SK-N-SH (cell line): Measurements from ENCODE around the gene ZBTB1. TPM values are rescaled to one million over a fixed set of nuclear protein-coding genes. Genes with fewer than 3 reads are reported as not detected.

Experiments used
- CTCF ChIA-PET: fragments of 300-600, 350-600 bp; formaldehyde crosslinking; extraction: SDS; loops from one replicate; lab custom pipeline; 2021; lab: Yijun Ruan, JAX
- POLR2A ChIA-PET: fragments of 350-600 bp; sonication (Branson Sonifier 250); formaldehyde crosslinking; extraction: SDS; loops from one replicate; lab custom pipeline; 2020; ENCODE audit warnings: antibody characterized with exemption, inconsistent platforms; lab: Yijun Ruan, JAX
- DNase-seq: peaks from one replicate; pipeline ENCODE4 v3.0.0; 2012
- H2AFZ ChIP-seq: fragments of 200-600 bp; sonication (generic); 2 replicates; pipeline ENCODE4 v1.8.1; 2016; ENCODE audit warnings: antibody characterized with exemption, mild to moderate bottlenecking, low read depth
- H3F3A ChIP-seq: fragments of 200-600 bp; sonication (generic); replicated peaks from 2 replicates; pipeline ENCODE3; 2016; ENCODE audit warnings: antibody characterized with exemption, mild to moderate bottlenecking; ENCODE audit not compliant: insufficient read depth
- H3K27ac ChIP-seq, 2 experiments: fragments of 200-500 bp in 1 of 2; fragments of 200-600 bp in 1 of 2; sonication (Bioruptor generic) in 1 of 2; sonication (generic), shearing (Covaris generic) in 1 of 2; 2 replicates each; pipeline versions ENCODE4 v1.5.1 to v1.6.1; 2014 to 2016; ENCODE audit warnings: low read depth in 2 of 2, inconsistent platforms in 1 of 2, low read length in 1 of 2, mild to moderate bottlenecking in 1 of 2, mixed read lengths in 1 of 2
- H3K27me3 ChIP-seq: fragments of 200-600 bp; sonication (generic), shearing (Covaris generic); 2 replicates; pipeline ENCODE4 v1.6.1; 2016; ENCODE audit warnings: mixed run types; ENCODE audit not compliant: insufficient read depth
- H3K36me3 ChIP-seq, 2 experiments: fragments of 200-500 bp in 1 of 2; fragments of 200-600 bp in 1 of 2; sonication (Bioruptor generic) in 1 of 2; sonication (generic) in 1 of 2; replicated peaks in 1 of 2; 2 replicates each; pipeline versions ENCODE3 to v1.5.1; 2014 to 2016; ENCODE audit warnings: low read length in 1 of 2, mild to moderate bottlenecking in 1 of 2; ENCODE audit not compliant: insufficient read depth in 2 of 2, control insufficient read depth in 1 of 2
- H3K4me1 ChIP-seq, 2 experiments: fragments of 200-500 bp in 1 of 2; fragments of 200-600 bp in 1 of 2; sonication (Bioruptor generic) in 1 of 2; sonication (generic), shearing (Covaris generic) in 1 of 2; 2 replicates each; pipeline versions ENCODE4 v1.5.1 to v1.6.1; 2014 to 2016; ENCODE audit warnings: low read depth in 1 of 2, low read length in 1 of 2, mixed run types in 1 of 2; ENCODE audit not compliant: insufficient read depth in 2 of 2, control insufficient read depth in 1 of 2
- H3K4me2 ChIP-seq: fragments of 200-600 bp; sonication (generic), shearing (Covaris generic); 2 replicates; pipeline ENCODE4 v1.6.1; 2017; ENCODE audit warnings: mixed run types
- H3K4me3 ChIP-seq, 2 experiments: fragments of 200-500 bp in 1 of 2; fragments of 200-600 bp in 1 of 2; sonication (Bioruptor generic) in 1 of 2; sonication (generic), shearing (Covaris generic) in 1 of 2; 2 replicates each; pipeline versions ENCODE4 v1.5.1 to v1.8.1; 2014 to 2016; ENCODE audit warnings: low read depth in 2 of 2, inconsistent platforms in 1 of 2, low read length in 1 of 2, mild to moderate bottlenecking in 1 of 2, mixed read lengths in 1 of 2, moderate library complexity in 1 of 2
- H3K79me2 ChIP-seq: fragments of 200-600 bp; sonication (generic); 2 replicates; pipeline ENCODE4 v1.8.1; 2017; ENCODE audit warnings: mild to moderate bottlenecking; ENCODE audit not compliant: insufficient read depth
- H3K9ac ChIP-seq: fragments of 200-600 bp; sonication (generic); 2 replicates; pipeline ENCODE4 v1.6.1; 2017; ENCODE audit warnings: mixed run types
- H3K9me2 ChIP-seq: fragments of 200-600 bp; sonication (generic); 2 replicates; pipeline ENCODE4 v1.6.1; 2017; ENCODE audit warnings: mixed run types
- H3K9me3 ChIP-seq: fragments of 200-600 bp; sonication (generic); 2 replicates; pipeline ENCODE4 v1.6.1; 2017; ENCODE audit warnings: mixed run types, mild to moderate bottlenecking, moderate library complexity
- H4K20me1 ChIP-seq: fragments of 200-600 bp; sonication (generic); 2 replicates; pipeline ENCODE4 v1.6.1; 2017; ENCODE audit warnings: mild to moderate bottlenecking, mixed run types; ENCODE audit not compliant: insufficient read depth
- CHD2 ChIP-seq: fragments of 150-350 bp; IDR thresholded peaks from 2 replicates; pipeline ENCODE4 v1.6.1; 2018; ENCODE audit warnings: low read length; ENCODE audit not compliant: partially characterized antibody
- CTCF ChIP-seq: fragments of 200-600 bp; sonication (generic); IDR thresholded peaks from 2 replicates; pipeline ENCODE4 v1.6.1; 2017; ENCODE audit warnings: antibody characterized with exemption, mild to moderate bottlenecking, moderate library complexity
- ELF1 ChIP-seq: IDR thresholded peaks from 2 replicates; pipeline ENCODE4 v1.4.0; 2012
- EP300 ChIP-seq, 2 experiments: IDR thresholded peaks; 2 replicates each; pipeline versions ENCODE4 v1.4.0 to v1.6.1; 2012; ENCODE audit warnings: borderline replicate concordance in 1 of 2, low read depth in 1 of 2, low read length in 1 of 2
- EZH2phosphoT487 ChIP-seq: fragments of 200-600 bp; sonication (generic); IDR thresholded peaks from 2 replicates; pipeline ENCODE4 v1.6.1; 2017; ENCODE audit warnings: low read depth, mixed run types, mild to moderate bottlenecking, antibody characterized with exemption, moderate library complexity, borderline replicate concordance
- FOSL2 ChIP-seq: IDR thresholded peaks from 2 replicates; pipeline ENCODE4 v1.4.0; 2012; ENCODE audit warnings: low read depth, mild to moderate bottlenecking, moderate library complexity, borderline replicate concordance
- FOXJ3 ChIP-seq: sonication (generic); formaldehyde crosslinking; IDR thresholded peaks from 2 replicates; pipeline ENCODE4 v1.5.1; 2020; ENCODE audit warnings: mild to moderate bottlenecking, missing genetic modification reagents
- FOXM1 ChIP-seq: IDR thresholded peaks from 2 replicates; pipeline ENCODE4 v1.4.0; 2012; ENCODE audit warnings: low read depth, mild to moderate bottlenecking
- GABPA ChIP-seq: IDR thresholded peaks from 2 replicates; pipeline ENCODE4 v1.4.0; 2012; ENCODE audit warnings: low read depth, mild to moderate bottlenecking
- JUND ChIP-seq: IDR thresholded peaks from 2 replicates; pipeline ENCODE4 v1.4.0; 2012
- MEF2A ChIP-seq: IDR thresholded peaks from 2 replicates; pipeline ENCODE4 v1.4.0; 2012; ENCODE audit warnings: low read depth, borderline replicate concordance
- NFIC ChIP-seq: IDR thresholded peaks from 2 replicates; pipeline ENCODE4 v1.4.0; 2012; ENCODE audit warnings: borderline replicate concordance
- PBX3 ChIP-seq: IDR thresholded peaks from 2 replicates; pipeline ENCODE4; 2012
- RAD21 ChIP-seq: IDR thresholded peaks from 2 replicates; pipeline ENCODE4 v1.6.1; 2012; ENCODE audit warnings: mild to moderate bottlenecking, low read length
- SIN3A ChIP-seq: IDR thresholded peaks from 2 replicates; pipeline ENCODE4 v1.6.1; 2012; ENCODE audit warnings: low read depth, mild to moderate bottlenecking, low read length, moderate library complexity, borderline replicate concordance
- TAF1 ChIP-seq: IDR thresholded peaks from 2 replicates; pipeline ENCODE4 v1.6.1; 2012; ENCODE audit warnings: low read depth, mild to moderate bottlenecking, low read length, moderate library complexity, borderline replicate concordance
- TEAD4 ChIP-seq: IDR thresholded peaks from 2 replicates; pipeline ENCODE4 v1.4.0; 2012; ENCODE audit warnings: mild to moderate bottlenecking, borderline replicate concordance; ENCODE audit not compliant: insufficient read depth
- YY1 ChIP-seq: IDR thresholded peaks from 2 replicates; pipeline ENCODE4 v1.4.0; 2012; ENCODE audit warnings: low read depth, mild to moderate bottlenecking
- WGBS: methylation state at CpG from one replicate; pipeline ENCODE4 v1.1.6; 2017; ENCODE audit warnings: low lambda C conversion rate; 5-methylcytosine and 5-hydroxymethylcytosine counted together
- polyA plus RNA-seq, 3 experiments: library from polyadenylated mRNA; depleted of rRNA; stranded (reverse); fragments of >200 nt; gene quantifications; 2 replicates each; pipeline ENCODE4 v1.2.3, GENCODE V29; 2012
- TF ChIP-seq, protein P1 (sequence below): IDR thresholded peaks from 2 replicates; pipeline ENCODE4 v1.4.0; 2012; ENCODE audit warnings: low read depth, borderline replicate concordance
- TF ChIP-seq, protein P2 (sequence below): IDR thresholded peaks from 2 replicates; pipeline ENCODE4 v1.4.0; 2012; ENCODE audit warnings: low read depth, borderline replicate concordance

Gene ZBTB1
- polyA plus RNA-seq, 1 of the 3 experiments (the other 2 are of a cell fraction), result 12.7 TPM

DNA sequence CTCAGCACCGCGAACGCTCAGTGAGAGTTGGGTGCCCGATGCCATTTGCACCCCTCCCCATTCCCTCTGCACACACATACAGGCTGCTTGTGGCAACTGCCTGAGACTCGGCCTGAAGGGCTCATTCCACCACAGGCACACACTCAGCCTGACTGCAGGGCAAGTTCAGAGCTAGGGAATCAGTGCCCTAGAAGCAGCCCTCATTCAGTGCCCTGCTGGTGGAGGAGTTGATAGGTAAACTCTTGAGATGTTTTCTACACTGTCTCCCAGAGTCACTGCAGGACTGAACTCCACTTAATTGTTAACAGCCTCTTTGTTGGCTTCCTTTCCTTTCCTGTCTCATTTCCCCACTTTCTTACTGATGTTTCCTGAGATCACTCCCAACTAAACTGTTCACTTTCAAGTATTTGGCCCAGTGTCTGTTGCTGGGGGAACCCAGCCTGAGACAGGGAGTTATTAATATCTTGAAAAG lies 62.1 kb downstream of the ZBTB1 start:
- TF ChIP-seq FOXM1 (no peak), PBX3 (no peak), EP300 (IDR thresholded peaks at IDR 0.05; ENCODE audit: borderline replicate concordance in 1 of 2, low read depth in 1 of 2, low read length in 1 of 2) (no peak), CTCF (no peak), GABPA (no peak), JUND (no peak), RAD21 (no peak), FOXJ3 (no peak), TAF1 (no peak), EZH2phosphoT487 (no peak), SIN3A (no peak), CHD2 (no peak), FOSL2 (no peak), TEAD4 (no peak), NFIC (no peak), MEF2A (no peak), YY1 (no peak), ELF1 (no peak)
- TF ChIP-seq, protein P1, sequence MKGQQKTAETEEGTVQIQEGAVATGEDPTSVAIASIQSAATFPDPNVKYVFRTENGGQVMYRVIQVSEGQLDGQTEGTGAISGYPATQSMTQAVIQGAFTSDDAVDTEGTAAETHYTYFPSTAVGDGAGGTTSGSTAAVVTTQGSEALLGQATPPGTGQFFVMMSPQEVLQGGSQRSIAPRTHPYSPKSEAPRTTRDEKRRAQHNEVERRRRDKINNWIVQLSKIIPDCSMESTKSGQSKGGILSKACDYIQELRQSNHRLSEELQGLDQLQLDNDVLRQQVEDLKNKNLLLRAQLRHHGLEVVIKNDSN, result no peak
- TF ChIP-seq, protein P2, sequence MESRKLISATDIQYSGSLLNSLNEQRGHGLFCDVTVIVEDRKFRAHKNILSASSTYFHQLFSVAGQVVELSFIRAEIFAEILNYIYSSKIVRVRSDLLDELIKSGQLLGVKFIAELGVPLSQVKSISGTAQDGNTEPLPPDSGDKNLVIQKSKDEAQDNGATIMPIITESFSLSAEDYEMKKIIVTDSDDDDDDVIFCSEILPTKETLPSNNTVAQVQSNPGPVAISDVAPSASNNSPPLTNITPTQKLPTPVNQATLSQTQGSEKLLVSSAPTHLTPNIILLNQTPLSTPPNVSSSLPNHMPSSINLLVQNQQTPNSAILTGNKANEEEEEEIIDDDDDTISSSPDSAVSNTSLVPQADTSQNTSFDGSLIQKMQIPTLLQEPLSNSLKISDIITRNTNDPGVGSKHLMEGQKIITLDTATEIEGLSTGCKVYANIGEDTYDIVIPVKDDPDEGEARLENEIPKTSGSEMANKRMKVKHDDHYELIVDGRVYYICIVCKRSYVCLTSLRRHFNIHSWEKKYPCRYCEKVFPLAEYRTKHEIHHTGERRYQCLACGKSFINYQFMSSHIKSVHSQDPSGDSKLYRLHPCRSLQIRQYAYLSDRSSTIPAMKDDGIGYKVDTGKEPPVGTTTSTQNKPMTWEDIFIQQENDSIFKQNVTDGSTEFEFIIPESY, result no peak
- CTCF ChIA-PET, result no interaction called here
- POLR2A ChIA-PET, result no interaction called here
- peak overlapping the region; percentile 52; the same call in 1 of the 2 replicates for H3K4me2 ChIP-seq
- H3K9me3 ChIP-seq, result no peaks in the 10 kb centered on the region
- WGBS, result 96% methylated on average over 5 of the region's 5 CpGs
- H3K27me3 ChIP-seq, result no peaks in the 10 kb centered on the region
- H3K9me2 ChIP-seq, result no peaks in the 10 kb centered on the region
- peak overlapping the region; percentile 41; the same call in 1 of the 2 replicates for H3K9ac ChIP-seq
- H3K27ac ChIP-seq, result peak overlapping the region; percentile 68 to 79
- H3K36me3 ChIP-seq, result no peaks in the 10 kb centered on the region
- no peak overlapping the region for H3K4me3 ChIP-seq
- DNase-seq, result no peak
- no peaks in the 10 kb centered on the region for H3K79me2 ChIP-seq
- no peaks in the 10 kb centered on the region for H4K20me1 ChIP-seq
- H2AFZ ChIP-seq, result peak overlapping the region; percentile 81; the same call in 1 of the 2 replicates
- H3K4me1 ChIP-seq, result peaks cover 6 to 15% of the 10 kb centered on the region in 2 experiments
- peaks cover 4% of the 10 kb centered on the region for H3F3A ChIP-seq
